GM12875 (cell line): Measurements from ENCODE around the gene FBXW11.

Experiments
- H3K4me3 ChIP-seq: one replicate; pipeline ENCODE4 v1.5.1; 2011; ENCODE audit warnings: low read depth, low read length, control low read depth
- TF ChIP-seq, protein P1 (sequence below): IDR thresholded peaks from 2 replicates; pipeline ENCODE4 v1.5.1; 2011; ENCODE audit warnings: low read depth, mild to moderate bottlenecking, control low read depth, inconsistent platforms, low read length, moderate library complexity, borderline replicate concordance; ENCODE audit not compliant: insufficient read depth

The FBXW11 gene

DNA sequence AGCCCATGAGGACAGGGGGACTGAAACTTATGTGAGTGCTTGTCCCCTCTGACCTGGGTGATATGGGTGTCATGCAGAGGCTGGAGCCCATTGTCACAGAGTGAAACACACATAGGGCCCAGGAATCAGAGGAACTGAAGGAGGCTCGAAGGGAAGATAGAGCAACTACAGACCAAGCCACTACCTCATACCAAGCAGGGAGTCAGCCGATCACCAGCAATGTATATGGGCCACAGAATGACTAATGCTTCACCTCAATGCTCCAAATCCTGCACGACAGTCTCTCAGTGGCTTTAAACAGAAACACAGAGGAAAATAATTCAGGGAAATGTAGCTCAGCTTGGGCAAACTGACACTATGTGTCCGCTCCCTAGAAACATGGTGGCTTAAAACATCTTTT is 8.9 kb upstream of the FBXW11 start:
- TF ChIP-seq, protein P1, sequence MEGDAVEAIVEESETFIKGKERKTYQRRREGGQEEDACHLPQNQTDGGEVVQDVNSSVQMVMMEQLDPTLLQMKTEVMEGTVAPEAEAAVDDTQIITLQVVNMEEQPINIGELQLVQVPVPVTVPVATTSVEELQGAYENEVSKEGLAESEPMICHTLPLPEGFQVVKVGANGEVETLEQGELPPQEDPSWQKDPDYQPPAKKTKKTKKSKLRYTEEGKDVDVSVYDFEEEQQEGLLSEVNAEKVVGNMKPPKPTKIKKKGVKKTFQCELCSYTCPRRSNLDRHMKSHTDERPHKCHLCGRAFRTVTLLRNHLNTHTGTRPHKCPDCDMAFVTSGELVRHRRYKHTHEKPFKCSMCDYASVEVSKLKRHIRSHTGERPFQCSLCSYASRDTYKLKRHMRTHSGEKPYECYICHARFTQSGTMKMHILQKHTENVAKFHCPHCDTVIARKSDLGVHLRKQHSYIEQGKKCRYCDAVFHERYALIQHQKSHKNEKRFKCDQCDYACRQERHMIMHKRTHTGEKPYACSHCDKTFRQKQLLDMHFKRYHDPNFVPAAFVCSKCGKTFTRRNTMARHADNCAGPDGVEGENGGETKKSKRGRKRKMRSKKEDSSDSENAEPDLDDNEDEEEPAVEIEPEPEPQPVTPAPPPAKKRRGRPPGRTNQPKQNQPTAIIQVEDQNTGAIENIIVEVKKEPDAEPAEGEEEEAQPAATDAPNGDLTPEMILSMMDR, result no peak
- no peak overlapping the region for H3K4me3 ChIP-seq

DNA sequence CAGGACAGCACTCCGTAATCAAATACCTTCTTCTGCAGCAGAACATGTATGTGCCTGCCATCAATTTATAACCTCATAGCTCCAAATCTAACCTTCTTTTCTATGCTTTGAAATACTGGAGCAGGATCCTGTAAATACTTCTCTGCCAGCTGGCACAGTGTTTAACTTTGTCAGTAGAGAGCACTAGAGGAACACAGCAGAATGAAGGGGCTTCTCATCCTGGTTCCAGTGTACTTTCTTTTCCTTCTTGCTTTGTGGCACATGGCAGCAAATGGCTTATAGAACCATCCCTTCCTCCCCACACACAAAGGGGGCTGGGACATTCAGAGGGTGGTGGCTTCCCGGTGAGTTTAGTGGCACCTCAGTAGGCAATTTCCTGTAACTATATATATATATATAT is 3.8 kb upstream of the FBXW11 start:
- no peak overlapping the region for H3K4me3 ChIP-seq
- TF ChIP-seq, protein P1, result no peak

DNA sequence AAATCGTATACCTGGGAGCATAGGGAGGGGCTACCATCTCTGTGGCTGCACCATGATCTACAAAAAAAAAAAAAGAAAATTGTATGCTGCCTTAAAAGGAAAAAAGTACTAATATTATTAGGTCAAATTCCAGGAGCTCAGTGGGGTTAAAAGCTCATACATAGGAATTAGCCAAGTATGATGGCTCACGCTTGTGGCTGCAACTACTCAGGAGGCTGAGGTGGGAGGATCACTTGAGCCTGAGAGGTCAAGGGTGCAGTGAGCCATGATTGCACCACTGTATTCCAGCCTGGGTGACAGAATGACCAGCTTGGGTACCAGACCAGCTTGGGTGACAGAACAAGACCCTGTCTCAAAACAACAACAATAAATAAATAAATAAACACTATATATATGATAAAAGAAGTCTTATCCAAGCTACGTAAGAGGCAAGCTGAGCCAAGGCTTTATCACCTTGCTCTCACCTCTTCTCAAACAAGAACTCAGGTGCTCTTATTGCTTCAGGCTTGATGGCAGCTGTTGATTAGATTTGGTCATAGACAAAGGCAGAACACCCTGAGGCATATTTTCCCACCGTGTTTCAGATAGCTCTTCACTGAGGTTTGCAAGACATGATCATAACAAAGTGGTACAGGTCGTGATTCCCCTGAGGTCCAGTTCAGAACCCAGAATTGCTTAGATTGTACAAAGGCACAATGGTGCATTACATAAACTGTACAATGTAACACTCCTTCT is 3.3 kb upstream of the FBXW11 start:
- H3K4me3 ChIP-seq, result no peak overlapping the region
- TF ChIP-seq, protein P1, result no peak

DNA sequence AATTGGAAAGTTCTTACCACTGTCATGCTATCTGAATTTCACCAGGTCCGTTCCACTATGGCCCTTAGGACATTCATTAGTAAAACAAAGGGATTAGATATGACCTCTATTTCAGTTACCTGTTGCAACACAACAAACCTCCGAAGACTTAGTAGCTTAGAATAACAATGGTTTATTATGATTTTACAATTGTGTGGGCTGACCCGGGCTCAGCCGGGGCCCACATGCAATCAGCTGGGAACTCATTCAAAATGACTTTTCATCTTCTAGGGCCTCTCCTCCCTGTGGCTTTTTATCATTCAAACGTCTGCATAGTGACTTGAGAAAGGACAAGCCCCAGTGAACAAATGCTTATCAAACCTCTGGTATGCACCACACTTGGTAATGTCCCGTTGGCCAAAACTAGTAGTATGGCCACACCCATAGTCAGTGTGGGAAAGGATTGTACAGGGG is 2.3 kb upstream of the FBXW11 start:
- H3K4me3 ChIP-seq, result no peak overlapping the region
- TF ChIP-seq, protein P1, result no peak

DNA sequence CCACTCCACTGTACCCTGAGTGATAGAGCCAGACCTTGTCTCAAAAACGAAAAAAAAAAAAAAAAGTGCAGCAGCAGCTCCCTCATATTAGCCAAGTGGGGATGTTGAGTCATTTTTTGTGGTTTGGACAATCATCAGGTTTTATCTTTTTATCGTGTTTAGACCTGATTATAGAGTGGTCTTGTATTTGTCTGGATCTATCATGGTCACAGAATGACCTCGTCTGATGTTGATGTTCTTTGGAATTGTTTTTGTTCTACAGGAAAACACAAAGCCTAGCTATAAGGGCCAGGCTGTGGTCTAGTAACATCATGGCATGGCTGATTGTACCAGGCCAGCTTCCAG is 1.6 kb upstream of the FBXW11 start:
- TF ChIP-seq, protein P1, result no peak
- H3K4me3 ChIP-seq, result no peak overlapping the region

DNA sequence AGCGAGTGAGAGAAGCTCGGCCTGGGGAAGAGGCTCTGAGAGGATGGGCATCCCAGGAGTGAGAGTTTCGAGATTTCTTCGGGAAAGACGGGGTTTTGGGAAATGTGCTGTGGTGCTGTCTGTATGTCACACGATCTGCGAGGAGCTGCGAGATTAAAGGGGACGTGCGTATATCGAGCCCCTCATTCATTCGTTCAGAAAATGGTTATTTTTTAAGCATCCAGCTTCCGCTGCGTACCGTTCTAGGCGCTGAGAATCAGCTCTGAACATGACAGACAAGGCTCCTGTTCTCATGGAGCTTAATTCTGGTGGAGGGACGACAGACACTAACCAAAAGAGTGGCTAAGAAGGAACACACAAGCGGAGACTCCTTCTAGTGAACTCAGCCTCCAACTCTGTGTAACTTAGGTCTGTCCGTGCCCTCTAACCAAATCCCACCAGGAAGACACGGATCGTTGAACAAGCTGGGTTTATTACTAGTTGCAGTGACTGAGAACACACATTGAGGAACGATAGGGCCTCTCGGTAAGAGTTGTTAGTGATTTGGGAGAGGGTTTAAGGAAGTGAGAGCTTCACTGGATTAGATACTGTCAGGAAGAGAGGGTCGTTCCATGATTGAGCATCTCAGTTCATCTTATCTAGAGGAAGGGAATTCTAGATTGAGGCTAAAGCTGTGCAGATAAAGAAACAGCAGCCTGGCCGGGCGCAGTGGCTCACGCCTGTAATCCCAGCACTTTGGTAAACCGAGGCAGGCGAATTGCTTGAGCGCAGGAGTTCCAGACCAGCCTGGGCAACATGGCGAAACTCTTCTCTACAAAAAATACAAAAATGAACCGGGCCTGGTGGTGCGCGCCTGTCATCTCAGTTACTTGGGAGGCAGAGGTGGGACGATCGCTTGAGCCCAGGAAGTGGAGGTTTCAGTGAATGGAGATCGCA is 1.0 kb upstream of the FBXW11 start:
- TF ChIP-seq, protein P1, result no peak

More for the DNA sequence above, 1.0 kb upstream of the FBXW11 start:
- peak overlapping the region; percentile 85 for H3K4me3 ChIP-seq
